ENCODE data around the gene RND2. TPM values are rescaled to one million over a fixed set of nuclear protein-coding genes. Genes with fewer than 3 reads are reported as not detected.

RND2 gene
- total and polyA plus RNA-seq, 2 of the 13 experiments (the other 11 are each of a cell fraction or from before 2014, with no cell fraction given), result 0.05 to 0.11 TPM

- BruUV-seq (replicated peaks), result no TSS peak
- Histone ChIP-seq H3K9me3 (ENCODE audit: low read length) (no peaks in the 10 kb centered on the region), H3K79me2 (ENCODE audit: insufficient read depth, low read length) (peaks cover 17% of the 10 kb centered on the region), H3K4me2 (ENCODE audit: low read depth, low read length) (peak within 1 kb of the TSS; percentile 94), H3K4me3 (replicated peaks in 1 of 3; ENCODE audit: insufficient read depth in 1 of 3, low read depth in 2 of 3, low read length in 3 of 3) (peak within 1 kb of the TSS; percentile 77 to 97 (median 91)), H2AFZ (ENCODE audit: low read length) (peak within 1 kb of the TSS; percentile 59), H4K20me1 (ENCODE audit: insufficient read depth, low read length) (no peaks in the 10 kb centered on the region), H3K27me3 (ENCODE audit: control insufficient read depth in 1 of 2, insufficient read depth in 2 of 2, low read length in 2 of 2) (peaks cover 0 to 3% of the 10 kb centered on the region in 2 experiments; a peak in 1 of 5 replicates), H3K36me3 (replicated peaks in 1 of 2; ENCODE audit: control insufficient read depth in 1 of 2, insufficient read depth in 2 of 2, low read length in 2 of 2) (0 out of 5 replicates have a peak, but pooled peaks cover 0 to 8% of the 10 kb centered on the region in 2 experiments), H3K27ac (ENCODE audit: extremely low read length, insufficient read depth, low read length) (peak within 1 kb of the TSS; percentile 71), H3K9ac (ENCODE audit: insufficient read depth, low read depth, low read length) (peak within 1 kb of the TSS; percentile 78), H3K4me1 (ENCODE audit: insufficient read depth, low read length) (peaks cover 50% of the 10 kb centered on the region)
- FAIRE-seq, result no peak
- peak; percentile 85 for ATAC-seq
- peak; percentile 85 for DNase-seq (ENCODE audit: low spot score)
- under 1% methylated on average over 28 of the region's 39 CpGs for whole genome bisulfite sequencing (ENCODE audit: low lambda C conversion rate)
- intact Hi-C loops (cut with micrococcal nuclease; ENCODE audit: unreplicated experiment) (loop anchor here (2.0 to 5.0 kb wide), 2 partner anchors 18 to 138 kb away; partner anchors contain the start of genes AOC2 and RPL27), in situ Hi-C loops (cut with HindIII; ENCODE audit: extremely low pct_ligation_motif_present, low pct_unique_long_range_greater_than_20kb) (loop anchor here (10.0 kb wide), 1 partner anchor 136 kb away; the partner anchor contains the start of gene AOC2)
- ChIA-PET POLR2A (interaction anchor here (1.0 to 4.3 kb wide), 4 partner anchors 17 to 200 kb away, joined by 3 to 53 read pairs (median 4); partner anchors contain the start of genes CNTD1, COA3 and RPL27), CTCF (ENCODE audit: low intra/inter-chr PET ratio, low total read pairs) (interaction anchor here (1.1 kb wide), 1 partner anchor 17 kb away, joined by 3 read pairs; the partner anchor contains the start of gene RPL27)
- no peak for TF ChIP-seq ZSCAN30 (CRISPR knock-in tag; IDR thresholded peaks at IDR 0.05)
- no peak for TF ChIP-seq ZNF280D (CRISPR knock-in tag; IDR thresholded peaks at IDR 0.05)
- TF ChIP-seq BHLHE40 (IDR thresholded peaks at IDR 0.05; ENCODE audit: low read length), result no peak
- no peak; the same call in 1 of the 2 replicates for TF ChIP-seq ZNF547 (CRISPR knock-in tag; IDR thresholded peaks at IDR 0.05)
- TF ChIP-seq NFATC3 (CRISPR knock-in tag; IDR thresholded peaks at IDR 0.05), result no peak
- no peak for TF ChIP-seq SNAI1 (CRISPR knock-in tag; IDR thresholded peaks at IDR 0.05; ENCODE audit: borderline replicate concordance)
- TF ChIP-seq ZFYVE20 (CRISPR knock-in tag; IDR thresholded peaks at IDR 0.05; ENCODE audit: borderline replicate concordance, low read depth), result no peak
- no peak for TF ChIP-seq ATAD3A (CRISPR knock-in tag; IDR thresholded peaks at IDR 0.05)
- no peak for TF ChIP-seq NFIC (IDR thresholded peaks at IDR 0.05; ENCODE audit: low read length)
- TF ChIP-seq ZNF660 (CRISPR knock-in tag; IDR thresholded peaks at IDR 0.05; ENCODE audit: borderline replicate concordance, low read depth), result no peak
- TF ChIP-seq IKZF1 (IDR thresholded peaks at IDR 0.05), result no peak
- TF ChIP-seq RELA (CRISPR knock-in tag; IDR thresholded peaks at IDR 0.05), result 0 out of 2 replicates have a peak, but pooled peaks have one; percentile 79
- no peak for TF ChIP-seq ETV6 (CRISPR knock-in tag; conservative IDR thresholded peaks at IDR 0.05)
- TF ChIP-seq CEBPB (IDR thresholded peaks at IDR 0.05; ENCODE audit: borderline replicate concordance, low read depth, low read length), result no peak
- no peak for TF ChIP-seq MTF1 (CRISPR knock-in tag; IDR thresholded peaks at IDR 0.05)
- no peak for TF ChIP-seq RARG (CRISPR knock-in tag; IDR thresholded peaks at IDR 0.05; ENCODE audit: low read depth)
- TF ChIP-seq ZBTB34 (CRISPR knock-in tag; IDR thresholded peaks at IDR 0.05), result no peak
- no peak for TF ChIP-seq ZNF713 (CRISPR knock-in tag; IDR thresholded peaks at IDR 0.05)
- no peak for TF ChIP-seq ZNF383 (CRISPR knock-in tag; IDR thresholded peaks at IDR 0.05; ENCODE audit: borderline replicate concordance)
- no peak for TF ChIP-seq NR1H2 (CRISPR knock-in tag; IDR thresholded peaks at IDR 0.05; ENCODE audit: borderline replicate concordance, low read depth)
- no peak for TF ChIP-seq TAF15 (IDR thresholded peaks at IDR 0.05; ENCODE audit: low read depth, low read length, poor library complexity, severe bottlenecking)
- no peak for TF ChIP-seq ZNF552 (CRISPR knock-in tag; IDR thresholded peaks at IDR 0.05; ENCODE audit: borderline replicate concordance)
Measured at GRCh38 chr17:42980274-42980765, 44.7 kb upstream of the RND2 start, which contains the start of gene RUNDC1. Gene RUNDC1, plus strand, starts transcription at chr17:42980565. Its CDS starts 12 bp downstream, at chr17:42980577.

Data from HepG2 (cell line).